NT2/D1 (cell line): ENCODE measurements around the gene SLC52A3.

ENCODE experiments used
- SUZ12 ChIP-seq: IDR thresholded peaks from 2 replicates; pipeline ENCODE4 v1.6.1; 2011; ENCODE audit not compliant: insufficient read length, insufficient read depth; ENCODE audit errors: extremely low read depth
- YY1 ChIP-seq: IDR thresholded peaks from 2 replicates; pipeline ENCODE4 v1.6.1; 2011; ENCODE audit not compliant: insufficient read length, insufficient read depth
- ZNF274 ChIP-seq: IDR thresholded peaks from 2 replicates; pipeline ENCODE4 v1.6.1; 2011; ENCODE audit warnings: mild to moderate bottlenecking, low read depth, low read length

GRCh38 chr20:753136-753535 is 15.2 kb downstream of the SLC52A3 start:
- TF ChIP-seq ZNF274 (no peak), SUZ12 (no peak), YY1 (no peak)
